Endodermal cell (in vitro differentiated cells): ENCODE results near the gene JSRP1. TPM values are rescaled to one million over a fixed set of nuclear protein-coding genes. Genes with fewer than 3 reads are reported as not detected.
A peak's percentile ranks its signal among the peaks of the same experiment; 100 is the strongest.

Experiments used
- DNase-seq: peaks from one replicate; pipeline ENCODE4 v3.0.0-alpha.2; 2017
- H3K27ac ChIP-seq: 2 replicates; pipeline ENCODE4 v1.5.1; 2013; ENCODE audit warnings: mild to moderate bottlenecking, low read depth, low read length, moderate library complexity
- H3K27me3 ChIP-seq: 2 replicates; pipeline ENCODE4 v1.6.1; 2013; ENCODE audit warnings: mild to moderate bottlenecking, low read length, moderate library complexity; ENCODE audit not compliant: insufficient read depth, control insufficient read depth, poor library complexity, severe bottlenecking
- H3K36me3 ChIP-seq: 2 replicates; pipeline ENCODE4 v1.7.0; 2013; ENCODE audit warnings: mild to moderate bottlenecking, low read length, moderate library complexity; ENCODE audit not compliant: control insufficient read depth, insufficient read depth
- H3K4me1 ChIP-seq: one replicate; pipeline ENCODE4 v1.7.0; 2013; ENCODE audit warnings: low read length; ENCODE audit not compliant: control insufficient read depth, insufficient read depth
- H3K4me3 ChIP-seq: 2 replicates; pipeline ENCODE4 v1.5.1; 2013; ENCODE audit warnings: mild to moderate bottlenecking, low read length, moderate library complexity
- H3K9ac ChIP-seq: 2 replicates; pipeline ENCODE4 v1.6.1; 2013; ENCODE audit warnings: mild to moderate bottlenecking, low read length, moderate library complexity; ENCODE audit not compliant: poor library complexity, severe bottlenecking; ENCODE audit errors: extremely low read depth
- H3K9me3 ChIP-seq: 2 replicates; pipeline ENCODE4 v1.6.1; 2013; ENCODE audit warnings: mild to moderate bottlenecking, low read length, moderate library complexity; ENCODE audit not compliant: control insufficient read depth
- H3K27ac Mint-ChIP-seq: 2 replicates; pipeline ENCODE4 v1.8.0; 2020; ENCODE audit warnings: mixed read lengths
- H3K27me3 Mint-ChIP-seq: 2 replicates; pipeline ENCODE4 v1.8.0; 2021; ENCODE audit warnings: mild to moderate bottlenecking, mixed read lengths; ENCODE audit not compliant: insufficient read depth
- H3K36me3 Mint-ChIP-seq: 2 replicates; pipeline ENCODE4 v1.8.0; 2020; ENCODE audit warnings: low read depth, mixed read lengths
- H3K4me1 Mint-ChIP-seq: 2 replicates; pipeline ENCODE4 v1.8.0; 2020; ENCODE audit warnings: mixed read lengths
- H3K4me3 Mint-ChIP-seq: 2 replicates; pipeline ENCODE4 v1.8.0; 2020; ENCODE audit warnings: mild to moderate bottlenecking, moderate library complexity, mixed read lengths
- H3K9me3 Mint-ChIP-seq: 2 replicates; pipeline ENCODE4 v1.8.0; 2020; ENCODE audit warnings: mild to moderate bottlenecking, mixed read lengths
- CTCF ChIP-seq: fragments of 200-600 bp; sonication (generic); conservative IDR thresholded peaks from 2 replicates; pipeline ENCODE4 v1.5.0; 2021; ENCODE audit warnings: antibody characterized with exemption, mild to moderate bottlenecking
- WGBS, 2 experiments: methylation state at CpG; one replicate each; pipeline versions ENCODE4 v1.1.5 to v1.1.7; 2013; ENCODE audit warnings: missing lambda C conversion rate in 2 of 2, mixed read lengths in 1 of 2; ENCODE audit not compliant: insufficient coverage in 1 of 2, insufficient read length in 1 of 2; 5-methylcytosine and 5-hydroxymethylcytosine counted together
- total RNA-seq, 2 donors: library from RNA; stranded (reverse); fragmentation: NEBNext Ultra II Directional in 1 of 2; extraction: Animal tissue kit (Norgen Biotek cat#: 25700) in 1 of 2; gene quantifications; 2 replicates in 1 of 2; 3 replicates in 1 of 2; pipeline ENCODE4 v1.2.1, GENCODE V29; 2021

The JSRP1 gene
- total RNA-seq, 2 donors from 2014 or later = 0.66 to 0.89 TPM

- peak; percentile 77 for DNase-seq
- H3K4me3 Mint-ChIP-seq = peak overlapping the region; percentile 90
- peaks cover 22% of the 10 kb centered on the region for H3K36me3 ChIP-seq
These were observed 14.4 kb upstream of the JSRP1 start for GRCh38 chr19:2270423-2271233.

GRCh38 chr19:2270157-2270422 lies 13.9 kb upstream of the JSRP1 start:
- peak overlapping the region; percentile 90 for H3K4me3 Mint-ChIP-seq
- Histone ChIP-seq H3K36me3 (peaks cover 22% of the 10 kb centered on the region), H3K27me3 (no peaks in the 10 kb centered on the region), H3K27ac (peak overlapping the region; percentile 91), H3K4me1 (peaks cover 7% of the 10 kb centered on the region), H3K4me3 (peak overlapping the region; percentile 86), H3K9ac (peak overlapping the region; percentile 96), H3K9me3 (no peaks in the 10 kb centered on the region)
- no peak for DNase-seq
- no peaks in the 10 kb centered on the region for H3K27me3 Mint-ChIP-seq
- WGBS, 2 experiments = 0% methylated on average over 16 to 30 of the region's 30 CpGs
- H3K27ac Mint-ChIP-seq = peak overlapping the region; percentile 94
- peaks cover 20% of the 10 kb centered on the region for H3K36me3 Mint-ChIP-seq
- no peak for TF ChIP-seq CTCF
- no peaks in the 10 kb centered on the region for H3K9me3 Mint-ChIP-seq
- H3K4me1 Mint-ChIP-seq = peaks cover 14% of the 10 kb centered on the region

More at GRCh38 chr19:2270423-2271233, 14.4 kb upstream of the JSRP1 start:
- peaks cover 7% of the 10 kb centered on the region for H3K4me1 ChIP-seq
- Mint-ChIP-seq H3K27ac (no peak overlapping the region), H3K27me3 (no peaks in the 10 kb centered on the region), H3K9me3 (no peaks in the 10 kb centered on the region), H3K4me1 (peaks cover 15% of the 10 kb centered on the region), H3K36me3 (peaks cover 20% of the 10 kb centered on the region)
- H3K9me3 ChIP-seq = no peaks in the 10 kb centered on the region
- H3K9ac ChIP-seq = peak overlapping the region; percentile 96
- no peaks in the 10 kb centered on the region for H3K27me3 ChIP-seq
- WGBS, 2 experiments = 0% methylated on average over 33 to 88 of the region's 88 CpGs
- no peak for TF ChIP-seq CTCF
- peak overlapping the region; percentile 86 for H3K4me3 ChIP-seq
- peak overlapping the region; percentile 91 for H3K27ac ChIP-seq

- TF ChIP-seq CTCF = peak; percentile 42
- Mint-ChIP-seq H3K27me3 (no peaks in the 10 kb centered on the region), H3K4me3 (peak overlapping the region; percentile 90), H3K27ac (peak overlapping the region; percentile 94), H3K36me3 (peaks cover 18% of the 10 kb centered on the region), H3K4me1 (peaks cover 12% of the 10 kb centered on the region), H3K9me3 (no peaks in the 10 kb centered on the region)
- H3K36me3 ChIP-seq = peaks cover 22% of the 10 kb centered on the region
- 0 to 5% methylated on average over 4 to 103 of the region's 103 CpGs for WGBS, 2 experiments
- peak overlapping the region; percentile 86 for H3K4me3 ChIP-seq
- no peaks in the 10 kb centered on the region for H3K27me3 ChIP-seq
- DNase-seq = peak; percentile 99
- H3K4me1 ChIP-seq = peaks cover 7% of the 10 kb centered on the region
- H3K9ac ChIP-seq = peak overlapping the region; percentile 96
- H3K9me3 ChIP-seq = no peaks in the 10 kb centered on the region
- H3K27ac ChIP-seq = peak overlapping the region; percentile 91
These were observed 13.3 kb upstream of the JSRP1 start for GRCh38 chr19:2269244-2270156.
